IMR-90 (cell line): Measurements from ENCODE around the gene GDPD5. TPM values are rescaled to one million over a fixed set of nuclear protein-coding genes. Genes with fewer than 3 reads are reported as not detected.

Source experiments
- ATAC-seq: fragments of 200-7000 bp; cut with Tn5 transposase; 2 replicates; pipeline ENCODE4 v1.9.1; 2020; ENCODE audit warnings: low read depth, mild to moderate bottlenecking, moderate library complexity
- BruUV-seq: library from RNA; stranded (reverse); fragments of 400-500 nt; replicated peaks from 2 replicates; lab custom pipeline; 2021; lab: Mats Ljungman, UMichigan
- CTCF ChIA-PET: fragments of 300-600 bp; formaldehyde crosslinking; extraction: SDS; loops from one replicate; lab custom pipeline; 2021; ENCODE audit warnings: antibody characterized with exemption; lab: Yijun Ruan, JAX
- POLR2A ChIA-PET: fragments of 300-600 bp; sonication (Branson Sonifier 250); formaldehyde crosslinking; loops from one replicate; lab custom pipeline; 2022; ENCODE audit warnings: antibody characterized with exemption; ENCODE audit not compliant: unreplicated experiment; lab: Charles Lee
- DNase-seq: peaks from one replicate; pipeline ENCODE4 v3.0.0; 2013
- H2AFZ ChIP-seq: replicated peaks from 2 replicates; pipeline ENCODE3; 2013; ENCODE audit warnings: low read length, mild to moderate bottlenecking; ENCODE audit not compliant: poor library complexity
- H2AK5ac ChIP-seq: 2 replicates; pipeline ENCODE4 v1.6.1; 2013; ENCODE audit warnings: low read depth, low read length, inconsistent platforms
- H2AK9ac ChIP-seq: replicated peaks from 2 replicates; pipeline ENCODE3; 2013; ENCODE audit warnings: mild to moderate bottlenecking, low read depth, low read length, moderate library complexity; ENCODE audit not compliant: poor library complexity
- H2BK120ac ChIP-seq: 2 replicates; pipeline ENCODE4 v1.6.1; 2013; ENCODE audit warnings: low read depth, low read length, inconsistent platforms
- H2BK15ac ChIP-seq: 3 replicates; pipeline ENCODE4 v1.6.1; 2013; ENCODE audit warnings: low read depth, low read length, inconsistent platforms
- H2BK20ac ChIP-seq: 2 replicates; pipeline ENCODE4 v1.6.1; 2013; ENCODE audit warnings: low read depth, mild to moderate bottlenecking, inconsistent platforms, low read length, moderate library complexity
- H2BK5ac ChIP-seq: 2 replicates; pipeline ENCODE4 v1.6.1; 2013; ENCODE audit warnings: mild to moderate bottlenecking, low read depth, low read length, inconsistent platforms; ENCODE audit not compliant: poor library complexity, severe bottlenecking
- H3K14ac ChIP-seq: replicated peaks from 2 replicates; pipeline ENCODE4 v1.6.1; 2013; ENCODE audit warnings: low read depth, low read length, inconsistent platforms
- H3K18ac ChIP-seq: 2 replicates; pipeline ENCODE4 v1.6.1; 2013; ENCODE audit warnings: low read depth, low read length, control low read depth
- H3K23ac ChIP-seq: 2 replicates; pipeline ENCODE4 v1.6.1; 2013; ENCODE audit warnings: low read depth, low read length, inconsistent platforms
- H3K27ac ChIP-seq: 2 replicates; pipeline ENCODE4 v1.5.1; 2013; ENCODE audit warnings: mild to moderate bottlenecking, control low read depth, low read length; ENCODE audit not compliant: insufficient read depth
- H3K27me3 ChIP-seq: 2 replicates; pipeline ENCODE4 v1.6.1; 2013; ENCODE audit warnings: low read length; ENCODE audit not compliant: control insufficient read depth, insufficient read depth
- H3K36me3 ChIP-seq: 2 replicates; pipeline ENCODE4 v1.6.1; 2013; ENCODE audit warnings: low read length, mixed read lengths; ENCODE audit not compliant: control insufficient read depth, insufficient read depth
- H3K4ac ChIP-seq: 2 replicates; pipeline ENCODE4 v1.6.1; 2013; ENCODE audit warnings: low read depth, low read length, inconsistent platforms
- H3K4me1 ChIP-seq: 2 replicates; pipeline ENCODE4 v1.6.1; 2013; ENCODE audit warnings: low read length, mixed read lengths; ENCODE audit not compliant: control insufficient read depth, insufficient read depth
- H3K4me2 ChIP-seq: 2 replicates; pipeline ENCODE4 v1.6.1; 2013; ENCODE audit warnings: low read depth, mild to moderate bottlenecking, control low read depth, low read length, moderate library complexity
- H3K4me3 ChIP-seq: 2 replicates; pipeline ENCODE4 v1.5.1; 2013; ENCODE audit warnings: low read depth, mild to moderate bottlenecking, control low read depth, low read length, moderate library complexity; ENCODE audit not compliant: insufficient read depth
- H3K56ac ChIP-seq: 2 replicates; pipeline ENCODE4 v1.6.1; 2013; ENCODE audit warnings: low read length, inconsistent platforms; ENCODE audit not compliant: insufficient read depth; ENCODE audit errors: extremely low read depth
- H3K79me1 ChIP-seq, 2 experiments: 2 replicates each; pipeline ENCODE4 v1.6.1; 2013; ENCODE audit warnings: low read length in 2 of 2, inconsistent platforms in 1 of 2, low read depth in 1 of 2
- H3K9ac ChIP-seq: 2 replicates; pipeline ENCODE4 v1.6.1; 2013; ENCODE audit warnings: low read depth, low read length, control low read depth
- H3K9me1 ChIP-seq: 2 replicates; pipeline ENCODE4 v1.6.1; 2013; ENCODE audit warnings: low read length, inconsistent platforms; ENCODE audit not compliant: insufficient read depth
- H3K9me3 ChIP-seq: 2 replicates; pipeline ENCODE4 v1.6.1; 2013; ENCODE audit warnings: low read length; ENCODE audit not compliant: control insufficient read depth, insufficient read depth
- H4K20me1 ChIP-seq: 2 replicates; pipeline ENCODE4 v1.6.1; 2013; ENCODE audit warnings: low read length, inconsistent platforms; ENCODE audit not compliant: insufficient read depth
- H4K5ac ChIP-seq: 2 replicates; pipeline ENCODE4 v1.6.1; 2013; ENCODE audit warnings: mild to moderate bottlenecking, low read depth, low read length, control low read depth
- H4K8ac ChIP-seq, 2 experiments: 2 replicates each; pipeline ENCODE4 v1.6.1; 2013; ENCODE audit warnings: low read depth in 2 of 2, low read length in 2 of 2, control low read depth in 1 of 2, inconsistent platforms in 1 of 2
- H4K91ac ChIP-seq: 2 replicates; pipeline ENCODE4 v1.6.1; 2013; ENCODE audit warnings: low read depth, low read length, inconsistent platforms; ENCODE audit not compliant: insufficient read depth
- BHLHE40 ChIP-seq: fragments of 150-350 bp; IDR thresholded peaks from 2 replicates; pipeline ENCODE4 v1.6.1; 2016; ENCODE audit warnings: mild to moderate bottlenecking, low read depth, low read length
- CTCF ChIP-seq: conservative IDR thresholded peaks from 2 replicates; pipeline ENCODE4 v1.5.1; 2012; ENCODE audit warnings: mild to moderate bottlenecking, low read depth, low read length, improper control_type of control experiment
- FOS ChIP-seq: fragments of 150-350 bp; IDR thresholded peaks from 2 replicates; pipeline ENCODE4 v1.6.1; 2016; ENCODE audit warnings: low read depth, low read length
- POLR2A ChIP-seq: IDR thresholded peaks from 2 replicates; pipeline ENCODE4 v1.6.1; 2012; ENCODE audit warnings: mild to moderate bottlenecking, low read depth, low read length
- WGBS, 2 experiments: methylation state at CpG; one replicate each; pipeline versions ENCODE4 v1.1.5 to v1.1.7; 2013; ENCODE audit warnings: missing lambda C conversion rate in 2 of 2; ENCODE audit not compliant: insufficient read length in 1 of 2; ENCODE audit errors: extremely low coverage in 2 of 2; 5-methylcytosine and 5-hydroxymethylcytosine counted together
- dilution Hi-C: fragments of 300-500 bp; cut with HindIII; formaldehyde crosslinking; loops from one replicate; pipeline ENCODE4 v1.14.3; 2018; ENCODE audit warnings: low sequenced_read_pairs; ENCODE audit not compliant: unreplicated experiment
- in situ Hi-C: fragments of 300-500 bp; cut with MboI; formaldehyde crosslinking; loops from 3 replicates; pipeline ENCODE4 v1.14.3; 2019; ENCODE audit warnings: low sequenced_read_pairs, inconsistent platforms, mixed read lengths
- intact Hi-C: fragments of 100-400 bp; cut with micrococcal nuclease; formaldehyde crosslinking; loops from 2 replicates; pipeline ENCODE4 v1.10.0; 2022
- polyA plus RNA-seq, 3 experiments: library from polyadenylated mRNA; depleted of rRNA; stranded (reverse); fragments of >200 nt; gene quantifications; 2 replicates each; pipeline ENCODE4 v1.2.3, GENCODE V29; 2012; ENCODE audit warnings: low replicate concordance in 1 of 3
- total RNA-seq: library from RNA; depleted of rRNA; stranded (reverse); fragments of >200 nt; gene quantifications from 2 replicates; pipeline ENCODE4 v1.2.3, GENCODE V29; 2012

The GDPD5 gene
- total and polyA plus RNA-seq, 2 of the 4 experiments (the other 2 are of a cell fraction), result 2.0 to 7.9 TPM

- Histone ChIP-seq H2BK15ac (no peak overlapping the region), H4K8ac (no peak overlapping the region), H2AK5ac (no peak overlapping the region), H3K9me1 (0 out of 2 replicates have a peak, but pooled peaks cover 4% of the 10 kb centered on the region), H3K79me1 (peaks cover 0 to 4% of the 10 kb centered on the region in 2 experiments; a peak in 3 of 4 replicates), H3K27me3 (peaks cover 4% of the 10 kb centered on the region; the same call in 1 of the 2 replicates), H4K5ac (no peak overlapping the region), H3K56ac (no peak overlapping the region), H3K4me1 (no peaks in the 10 kb centered on the region; the same call in 1 of the 2 replicates), H3K23ac (no peak overlapping the region), H2AK9ac (no peak overlapping the region), H3K9me3 (peaks cover 2% of the 10 kb centered on the region; the same call in 1 of the 2 replicates), H3K14ac (no peak overlapping the region), H3K4me3 (no peak overlapping the region), H3K18ac (no peak overlapping the region), H2BK120ac (no peak overlapping the region), H3K27ac (no peak overlapping the region), H4K20me1 (peaks cover 3% of the 10 kb centered on the region; the same call in 1 of the 2 replicates), H3K9ac (no peak overlapping the region), H3K4me2 (no peak overlapping the region), H4K91ac (no peak overlapping the region), H3K4ac (no peak overlapping the region), H2BK5ac (no peak overlapping the region), H2AFZ (no peak overlapping the region), H3K36me3 (no peaks in the 10 kb centered on the region), H2BK20ac (no peak overlapping the region)
- in situ Hi-C loops, result no loop called here
- BruUV-seq, result no TSS peak
- dilution Hi-C loops, result no loop called here
- no peak for ATAC-seq
- intact Hi-C loops, result no loop called here
- POLR2A ChIA-PET, result no interaction called here
- no CpG with 5 or more reads among the region's 7 CpGs for WGBS, 2 experiments
- no peak for DNase-seq
- CTCF ChIA-PET, result no interaction called here
- TF ChIP-seq CTCF, result no peak
- no peak for TF ChIP-seq POLR2A
- no peak for TF ChIP-seq FOS
- no peak for TF ChIP-seq BHLHE40
Measured at GRCh38 chr11:75520688-75521087, 5.1 kb downstream of the GDPD5 start.
